ENCODE results near the gene TARS3.

DNA sequence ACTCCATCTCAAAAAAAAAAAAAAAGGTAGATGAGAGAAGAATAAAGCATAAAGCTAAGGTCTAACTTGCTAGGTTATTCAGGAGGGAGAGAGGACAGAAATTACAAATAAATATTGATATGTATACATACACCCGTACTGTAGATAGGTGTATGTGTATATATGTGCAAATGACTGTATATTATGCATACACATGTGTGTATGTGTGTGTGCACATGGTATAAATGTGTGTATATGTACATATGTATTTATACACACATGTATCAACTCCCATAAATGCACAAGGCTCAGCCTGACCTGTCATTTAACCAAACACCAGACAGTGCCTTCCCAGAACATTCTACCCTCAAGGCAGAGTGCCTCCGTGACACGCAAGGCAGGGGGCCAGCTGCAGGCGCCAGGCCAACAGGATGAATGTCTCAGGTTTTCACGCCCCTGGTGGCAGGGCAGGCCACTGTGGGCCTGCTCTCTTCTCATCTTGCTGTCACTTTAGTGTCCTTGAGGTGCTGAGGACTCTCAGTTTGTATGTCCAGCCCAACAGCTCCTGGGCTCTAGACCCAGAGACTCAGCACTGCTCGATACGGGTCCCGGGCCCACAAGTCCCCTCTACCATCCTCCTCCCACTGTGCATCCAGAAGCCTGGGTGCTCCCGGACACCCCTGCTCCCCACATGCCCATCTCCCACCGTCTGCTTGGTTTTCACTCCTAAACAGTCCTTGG is 112.5 kb downstream of the TARS3 start:
- TF ChIP-seq, protein P1, sequence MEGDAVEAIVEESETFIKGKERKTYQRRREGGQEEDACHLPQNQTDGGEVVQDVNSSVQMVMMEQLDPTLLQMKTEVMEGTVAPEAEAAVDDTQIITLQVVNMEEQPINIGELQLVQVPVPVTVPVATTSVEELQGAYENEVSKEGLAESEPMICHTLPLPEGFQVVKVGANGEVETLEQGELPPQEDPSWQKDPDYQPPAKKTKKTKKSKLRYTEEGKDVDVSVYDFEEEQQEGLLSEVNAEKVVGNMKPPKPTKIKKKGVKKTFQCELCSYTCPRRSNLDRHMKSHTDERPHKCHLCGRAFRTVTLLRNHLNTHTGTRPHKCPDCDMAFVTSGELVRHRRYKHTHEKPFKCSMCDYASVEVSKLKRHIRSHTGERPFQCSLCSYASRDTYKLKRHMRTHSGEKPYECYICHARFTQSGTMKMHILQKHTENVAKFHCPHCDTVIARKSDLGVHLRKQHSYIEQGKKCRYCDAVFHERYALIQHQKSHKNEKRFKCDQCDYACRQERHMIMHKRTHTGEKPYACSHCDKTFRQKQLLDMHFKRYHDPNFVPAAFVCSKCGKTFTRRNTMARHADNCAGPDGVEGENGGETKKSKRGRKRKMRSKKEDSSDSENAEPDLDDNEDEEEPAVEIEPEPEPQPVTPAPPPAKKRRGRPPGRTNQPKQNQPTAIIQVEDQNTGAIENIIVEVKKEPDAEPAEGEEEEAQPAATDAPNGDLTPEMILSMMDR (IDR thresholded peaks at IDR 0.05; ENCODE audit: insufficient read depth, low read length): no peak
- TF ChIP-seq POLR2AphosphoS5 (IDR thresholded peaks at IDR 0.05; ENCODE audit: low read depth): no peak
- TF ChIP-seq GABPA (IDR thresholded peaks at IDR 0.05; ENCODE audit: low read depth): no peak
- TF ChIP-seq, protein P2, sequence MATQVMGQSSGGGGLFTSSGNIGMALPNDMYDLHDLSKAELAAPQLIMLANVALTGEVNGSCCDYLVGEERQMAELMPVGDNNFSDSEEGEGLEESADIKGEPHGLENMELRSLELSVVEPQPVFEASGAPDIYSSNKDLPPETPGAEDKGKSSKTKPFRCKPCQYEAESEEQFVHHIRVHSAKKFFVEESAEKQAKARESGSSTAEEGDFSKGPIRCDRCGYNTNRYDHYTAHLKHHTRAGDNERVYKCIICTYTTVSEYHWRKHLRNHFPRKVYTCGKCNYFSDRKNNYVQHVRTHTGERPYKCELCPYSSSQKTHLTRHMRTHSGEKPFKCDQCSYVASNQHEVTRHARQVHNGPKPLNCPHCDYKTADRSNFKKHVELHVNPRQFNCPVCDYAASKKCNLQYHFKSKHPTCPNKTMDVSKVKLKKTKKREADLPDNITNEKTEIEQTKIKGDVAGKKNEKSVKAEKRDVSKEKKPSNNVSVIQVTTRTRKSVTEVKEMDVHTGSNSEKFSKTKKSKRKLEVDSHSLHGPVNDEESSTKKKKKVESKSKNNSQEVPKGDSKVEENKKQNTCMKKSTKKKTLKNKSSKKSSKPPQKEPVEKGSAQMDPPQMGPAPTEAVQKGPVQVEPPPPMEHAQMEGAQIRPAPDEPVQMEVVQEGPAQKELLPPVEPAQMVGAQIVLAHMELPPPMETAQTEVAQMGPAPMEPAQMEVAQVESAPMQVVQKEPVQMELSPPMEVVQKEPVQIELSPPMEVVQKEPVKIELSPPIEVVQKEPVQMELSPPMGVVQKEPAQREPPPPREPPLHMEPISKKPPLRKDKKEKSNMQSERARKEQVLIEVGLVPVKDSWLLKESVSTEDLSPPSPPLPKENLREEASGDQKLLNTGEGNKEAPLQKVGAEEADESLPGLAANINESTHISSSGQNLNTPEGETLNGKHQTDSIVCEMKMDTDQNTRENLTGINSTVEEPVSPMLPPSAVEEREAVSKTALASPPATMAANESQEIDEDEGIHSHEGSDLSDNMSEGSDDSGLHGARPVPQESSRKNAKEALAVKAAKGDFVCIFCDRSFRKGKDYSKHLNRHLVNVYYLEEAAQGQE (IDR thresholded peaks at IDR 0.05; ENCODE audit: insufficient replicate concordance, low read depth): no peak
- TF ChIP-seq SPI1 (IDR thresholded peaks at IDR 0.05; ENCODE audit: borderline replicate concordance, low read depth): no peak

All from HL-60 (cell line).